Left cardiac atrium (tissue), 4 donors: Measurements from ENCODE around the gene MUC4. TPM values are rescaled to one million over a fixed set of nuclear protein-coding genes. Genes with fewer than 3 reads are reported as not detected.
"Not testable (repeated sequence)": the region's sequence is repeated elsewhere in the genome, so short reads cannot be mapped to it uniquely, and the experiment has no call there.

Experiments used
- ATAC-seq, 2 donors: fragments of 200-7000 bp; cut with Tn5 transposase; one replicate each; pipeline ENCODE4 v1.9.1; 2020; ENCODE audit warnings: mild to moderate bottlenecking in 2 of 2, moderate library complexity in 2 of 2
- DNase-seq: peaks from one replicate; pipeline ENCODE4 v3.0.0-alpha.2; 2020
- intact Hi-C, 2 donors: fragments of 100-400 bp; cut with DNase I; formaldehyde crosslinking; loops; one replicate each; pipeline versions ENCODE4 v1.14.1 to v1.15.1; 2022 to 2023
- total RNA-seq, 2 donors: library from RNA; stranded (reverse); fragmentation: NEBNext Ultra II Directional; extraction: Animal tissue kit (Norgen Biotek cat#: 25700); gene quantifications; one replicate each; pipeline ENCODE4 v1.2.1, GENCODE V29; 2021
- donor health status: DM: no; HTN: yes; CAD: no.
- donor health status: DM: no; HTN: yes; CAD: no; lungs with severe emphysema.
- donor health status: DM: yes; HTN: yes; CAD: no.
- donor health status: Dilated cardiomyopathy.

Gene MUC4
- total RNA-seq, 2 donors from 2014 or later, result not detected

DNA sequence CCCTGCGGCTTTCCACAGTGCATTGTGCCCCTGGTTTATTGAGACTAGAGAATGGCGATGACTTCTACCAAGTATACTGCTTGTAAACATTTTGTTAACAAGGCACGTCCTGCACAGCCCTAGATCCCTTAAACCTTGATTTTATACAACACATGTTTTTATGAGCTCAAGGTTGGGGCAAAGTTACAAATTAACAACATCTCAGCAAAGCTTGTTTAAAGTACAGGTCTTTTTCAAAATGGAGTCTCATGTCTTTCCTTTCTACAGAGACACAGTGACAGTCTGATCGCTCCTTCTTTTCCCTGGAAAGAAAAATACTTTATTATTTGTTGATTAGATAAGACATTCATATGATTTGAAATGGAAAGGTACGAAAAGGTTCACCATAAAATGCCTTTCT, 82.9 kb downstream of the MUC4 start:
- DNase-seq, ATAC-seq: not testable (repeated sequence)
- intact Hi-C loops, result loop anchor here in 1 of 2 donors (5.0 kb wide), 1 partner anchor 111 kb away; no protein-coding TSS in a partner anchor

DNA sequence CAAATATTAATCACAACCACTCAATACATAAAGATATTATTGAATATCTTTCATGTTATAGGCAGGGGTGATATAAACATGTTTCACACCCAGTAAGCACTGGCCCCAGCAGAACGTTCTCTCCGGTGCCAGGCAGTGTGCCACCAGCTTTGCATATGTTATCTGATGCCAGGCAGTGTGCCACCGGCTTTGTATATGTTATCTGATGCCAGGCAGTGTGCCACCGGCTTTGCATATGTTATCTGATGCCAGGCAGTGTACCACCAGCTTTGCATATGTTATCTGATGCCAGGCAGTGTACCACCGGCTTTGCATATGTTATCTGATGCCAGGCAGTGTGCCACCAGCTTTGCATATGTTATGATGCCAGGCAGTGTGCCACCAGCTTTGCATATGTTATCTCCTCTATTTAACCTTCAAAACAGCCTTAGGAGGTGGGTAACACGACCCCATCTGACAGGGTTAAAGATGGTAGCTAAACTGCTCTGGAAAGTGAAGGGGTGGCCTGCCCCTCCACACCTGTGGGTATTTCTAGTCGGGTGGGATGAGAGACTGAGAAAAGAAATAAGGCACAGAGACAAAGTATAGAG, 84.0 kb downstream of the MUC4 start:
- DNase-seq, result no peak
- ATAC-seq, result no peak
- intact Hi-C loops, result loop anchor here in 1 of 2 donors (5.0 kb wide), 1 partner anchor 110 kb away; no protein-coding TSS in a partner anchor

DNA sequence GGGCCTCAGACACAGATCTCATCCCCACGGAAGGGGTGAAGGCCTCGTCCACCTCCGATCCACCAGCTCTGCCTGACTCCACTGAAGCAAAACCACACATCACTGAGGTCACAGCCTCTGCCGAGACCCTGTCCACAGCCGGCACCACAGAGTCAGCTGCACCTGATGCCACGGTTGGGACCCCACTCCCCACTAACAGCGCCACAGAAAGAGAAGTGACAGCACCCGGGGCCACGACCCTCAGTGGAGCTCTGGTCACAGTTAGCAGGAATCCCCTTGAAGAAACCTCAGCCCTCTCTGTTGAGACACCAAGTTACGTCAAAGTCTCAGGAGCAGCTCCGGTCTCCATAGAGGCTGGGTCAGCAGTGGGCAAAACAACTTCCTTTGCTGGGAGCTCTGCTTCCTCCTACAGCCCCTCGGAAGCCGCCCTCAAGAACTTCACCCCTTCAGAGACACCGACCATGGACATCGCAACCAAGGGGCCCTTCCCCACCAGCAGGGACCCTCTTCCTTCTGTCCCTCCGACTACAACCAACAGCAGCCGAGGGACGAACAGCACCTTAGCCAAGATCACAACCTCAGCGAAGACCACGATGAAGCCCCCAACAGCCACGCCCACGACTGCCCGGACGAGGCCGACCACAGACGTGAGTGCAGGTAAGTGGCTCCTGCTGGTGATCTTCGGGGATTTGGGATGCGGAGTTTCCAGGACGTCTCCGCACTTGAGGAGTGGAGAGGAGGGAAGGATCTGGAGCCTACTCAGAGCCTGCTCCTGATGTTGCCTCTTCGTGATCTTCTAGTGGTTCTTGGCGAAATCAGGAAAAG, 85.6 kb downstream of the MUC4 start:
- not testable (repeated sequence) for ATAC-seq, DNase-seq
- intact Hi-C loops, result loop anchor here in 1 of 2 donors (5.0 kb wide), 1 partner anchor 109 kb away; no protein-coding TSS in a partner anchor

DNA sequence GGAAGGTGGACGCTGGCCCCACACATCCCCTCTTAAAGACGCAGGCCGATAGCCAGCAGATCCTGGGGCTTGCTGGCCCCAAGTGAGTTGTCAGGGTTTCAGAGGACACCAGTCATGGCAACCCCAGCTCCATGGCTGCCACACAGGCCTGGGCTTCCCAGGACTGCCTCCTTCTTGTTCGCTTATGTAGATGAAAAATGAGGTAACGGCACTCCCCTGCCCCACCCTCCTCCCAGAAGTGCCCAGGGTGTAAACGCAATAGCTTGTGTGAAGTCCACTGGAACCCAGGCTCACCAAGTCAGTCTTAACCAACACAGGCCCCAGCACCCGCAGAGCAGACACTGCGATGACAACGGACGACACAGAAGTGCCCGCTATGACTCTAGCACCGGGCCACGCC, 87.4 kb downstream of the MUC4 start:
- DNase-seq, intact Hi-C loops, ATAC-seq: not testable (repeated sequence)

- DNase-seq, intact Hi-C loops, ATAC-seq: not testable (repeated sequence)
Measured at GRCh38 chr3:195722996-195723345, 88.8 kb downstream of the MUC4 start.

DNA sequence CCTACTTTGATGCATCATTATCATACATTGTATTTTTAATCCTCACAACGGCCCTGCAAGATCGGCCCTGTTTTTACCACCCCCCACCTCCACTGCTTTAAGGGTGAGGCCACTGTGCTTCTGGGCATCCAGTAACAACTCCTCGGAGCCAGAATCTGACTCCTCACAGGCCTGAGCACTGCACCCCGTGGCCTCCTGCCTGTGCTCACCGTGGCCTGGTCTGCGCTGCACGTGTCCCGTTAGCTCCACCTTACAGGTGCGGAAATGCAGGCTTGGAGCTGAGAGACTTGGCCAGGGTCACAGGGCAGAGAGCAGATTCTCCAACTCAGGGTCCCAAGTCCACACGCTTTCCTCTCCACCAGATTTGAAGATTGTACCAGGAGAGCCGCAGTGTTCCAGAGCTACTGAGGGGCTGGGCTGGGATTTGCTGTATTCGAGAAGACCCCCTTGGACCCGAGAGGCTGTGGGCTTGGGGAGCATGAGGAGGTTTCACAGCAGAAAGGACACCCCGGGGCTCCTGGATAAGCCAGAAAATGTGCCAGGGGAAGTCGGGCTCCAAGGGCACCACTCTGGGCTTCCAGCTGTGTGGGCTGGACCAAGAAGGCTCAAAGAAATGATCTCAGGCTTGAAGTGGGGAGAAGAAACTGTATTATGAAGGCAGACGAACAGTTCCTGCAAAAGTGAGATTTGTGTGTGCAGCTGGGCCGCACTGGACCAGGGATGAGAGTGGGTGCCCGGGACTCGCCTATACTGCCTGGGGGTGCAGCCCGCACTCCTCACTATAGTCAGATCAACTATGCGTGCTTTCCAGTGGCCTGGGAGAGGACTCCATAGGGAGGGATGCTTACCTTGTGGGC, 89.4 kb downstream of the MUC4 start:
- DNase-seq, intact Hi-C loops: not testable (repeated sequence)
- peak in 1 of 2 donors; percentile 32 for ATAC-seq

- ATAC-seq, result peak in 1 of 2 donors; percentile 18
- DNase-seq, intact Hi-C loops: not testable (repeated sequence)
Measured at GRCh38 chr3:195720831-195721506, 90.8 kb downstream of the MUC4 start, which contains the start of gene MUC20. MUC20 (plus strand) TSS chr3:195720978; CDS start chr3:195721008, 30 bp downstream.

DNA sequence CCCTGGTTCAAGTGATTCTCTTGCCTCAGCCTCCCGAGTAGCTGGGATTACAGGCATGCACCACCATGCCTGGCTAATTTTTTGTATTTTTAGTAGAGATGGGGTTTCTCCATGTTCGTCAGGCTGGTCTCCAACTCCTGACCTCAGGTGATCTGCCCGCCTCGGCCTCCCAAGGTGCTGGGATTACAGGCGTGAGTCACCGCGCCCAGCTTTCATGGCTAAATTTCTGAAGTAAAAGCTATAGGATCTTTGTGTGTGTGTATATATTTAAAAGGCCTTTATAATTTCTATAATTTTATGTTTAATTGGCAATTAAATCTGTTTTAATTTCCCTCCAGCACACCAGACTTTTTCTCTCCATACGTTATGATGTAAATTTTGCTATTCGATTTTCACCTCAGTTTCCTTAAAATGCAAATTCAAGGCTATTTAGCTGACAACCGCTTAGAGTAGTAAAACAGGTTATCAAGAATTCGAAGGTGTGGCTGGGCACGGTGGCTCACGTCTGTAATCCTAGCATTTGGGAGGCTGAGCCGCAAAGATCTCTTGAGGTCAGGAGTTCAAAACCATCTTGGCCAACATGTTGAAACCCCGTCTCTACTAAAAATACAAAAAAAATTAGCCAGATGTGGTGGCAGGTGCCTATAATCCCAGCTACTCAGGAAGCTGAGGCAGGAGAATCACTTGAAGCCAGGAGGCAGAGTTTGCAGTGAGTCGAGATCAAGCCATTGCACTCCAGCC, 92.0 kb downstream of the MUC4 start:
- DNase-seq, ATAC-seq, intact Hi-C loops: not testable (repeated sequence)

DNA sequence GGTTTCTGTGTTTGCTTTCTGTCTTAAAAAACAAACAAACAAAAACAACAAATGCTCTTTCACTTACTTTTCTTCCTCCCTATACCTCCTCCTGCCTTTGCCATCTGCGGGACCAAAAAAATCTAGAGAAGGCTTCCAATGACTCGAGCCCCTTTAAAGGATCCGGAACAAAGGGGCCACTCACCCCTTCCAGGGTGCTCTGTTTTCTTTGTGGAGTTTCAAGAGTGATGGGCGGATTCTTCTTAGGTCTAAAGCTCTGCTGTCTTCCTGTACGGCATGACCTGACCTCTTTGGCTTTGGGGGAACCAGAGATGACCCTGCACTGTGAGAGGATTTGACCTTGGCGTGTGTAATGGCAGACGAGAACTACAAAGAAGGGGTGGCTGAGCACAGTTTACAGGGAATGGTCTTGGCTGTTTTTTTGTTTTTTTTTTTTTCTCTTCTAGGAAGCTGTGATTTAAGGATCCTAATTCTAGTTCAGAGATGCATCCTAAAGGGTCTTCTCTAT, 93.2 kb downstream of the MUC4 start:
- ATAC-seq, result no peak
- intact Hi-C loops, result no loop called here
- no peak for DNase-seq

GRCh38 chr3:195717852-195718476, 93.8 kb downstream of the MUC4 start:
- no peak for ATAC-seq
- no peak for DNase-seq
- intact Hi-C loops, result no loop called here

- DNase-seq (no peak), ATAC-seq (no peak)
- intact Hi-C loops, result no loop called here
Measured at GRCh38 chr3:195717416-195717815, 94.3 kb downstream of the MUC4 start.

DNA sequence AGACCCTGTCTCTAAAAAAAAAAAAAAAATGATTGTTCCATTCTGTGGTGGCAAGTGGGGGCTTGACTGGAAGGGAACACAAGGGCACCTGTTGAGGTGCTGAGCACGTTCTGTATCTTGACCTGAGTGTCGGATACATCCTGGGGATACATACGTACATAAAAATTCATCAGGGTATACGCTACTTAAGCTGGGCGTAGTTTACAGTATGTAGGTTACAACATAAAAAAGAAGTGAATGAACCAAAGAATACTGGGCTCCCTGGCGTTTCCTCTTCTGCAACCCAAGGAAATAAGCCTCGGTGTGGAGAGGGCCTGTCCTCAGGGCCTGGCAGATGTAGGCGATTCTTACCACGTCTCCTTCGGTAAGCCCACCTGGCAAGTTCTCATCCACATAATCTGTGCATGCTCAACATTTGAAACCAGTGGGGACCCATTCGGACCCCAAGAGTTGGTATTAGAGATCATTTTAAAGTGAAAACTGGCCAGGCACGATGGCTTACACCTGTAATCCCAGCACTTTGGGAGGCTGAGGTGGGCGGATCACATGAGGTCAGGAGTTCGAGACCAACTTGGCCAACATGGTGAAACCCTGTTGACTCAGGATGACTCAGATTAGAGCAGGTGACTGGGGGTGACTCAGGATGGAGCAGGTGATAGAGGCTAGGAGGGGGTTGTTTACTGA, 96.0 kb downstream of the MUC4 start:
- ATAC-seq (peak in 1 of 2 donors; percentile 47), DNase-seq (no peak)
- intact Hi-C loops, result no loop called here

DNA sequence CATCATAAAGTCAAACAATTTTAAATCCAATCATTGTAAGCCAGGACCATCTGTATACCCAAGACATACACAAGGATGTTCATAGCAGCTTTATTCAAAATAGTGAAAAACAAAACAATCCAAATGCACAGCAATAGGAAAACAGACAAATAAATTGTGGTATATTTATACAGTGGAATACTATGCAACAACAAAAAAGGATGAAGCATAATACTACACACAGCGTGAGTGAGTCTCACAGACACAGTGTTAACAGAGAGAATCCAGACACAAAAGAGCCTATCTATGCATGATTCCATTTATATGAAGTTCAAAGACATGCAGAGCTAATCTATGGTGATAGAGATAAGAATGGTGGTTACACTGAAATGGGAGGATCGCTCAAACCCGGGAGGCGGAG, 96.6 kb downstream of the MUC4 start:
- ATAC-seq, result no peak
- no peak for DNase-seq
- intact Hi-C loops, result no loop called here

DNA sequence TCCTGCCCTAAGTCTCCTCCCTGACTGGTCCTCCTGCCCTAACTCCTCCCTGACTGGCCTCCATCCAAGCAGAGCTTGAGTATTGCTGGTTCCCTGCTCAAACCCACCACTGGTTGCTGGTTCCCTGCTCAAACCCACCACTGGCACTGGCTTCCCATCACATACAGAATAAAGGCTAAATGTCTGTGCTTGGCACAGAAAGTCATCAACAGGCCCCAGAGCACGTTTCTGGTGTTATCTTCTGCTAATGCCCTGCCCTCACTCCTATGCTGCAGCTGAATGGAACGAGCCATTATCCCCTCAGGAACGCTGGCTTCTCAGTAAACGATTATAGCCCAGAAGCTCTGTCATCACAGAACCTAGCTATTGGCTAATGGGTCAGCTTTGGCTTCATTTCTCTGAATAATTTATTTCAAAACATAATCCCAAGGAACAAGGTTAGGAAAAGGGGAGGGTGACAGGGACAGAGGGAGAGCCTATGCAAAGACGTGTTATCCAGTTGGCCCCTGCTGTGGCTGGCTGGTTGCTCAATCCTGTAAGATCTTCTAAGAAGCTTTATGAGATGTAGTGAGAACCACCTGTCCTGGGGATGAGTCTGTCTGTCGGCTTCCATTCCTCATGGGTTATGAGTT, 97.2 kb downstream of the MUC4 start:
- intact Hi-C loops, result no loop called here
- DNase-seq (no peak), ATAC-seq (peak in 1 of 2 donors; percentile 81)

DNA sequence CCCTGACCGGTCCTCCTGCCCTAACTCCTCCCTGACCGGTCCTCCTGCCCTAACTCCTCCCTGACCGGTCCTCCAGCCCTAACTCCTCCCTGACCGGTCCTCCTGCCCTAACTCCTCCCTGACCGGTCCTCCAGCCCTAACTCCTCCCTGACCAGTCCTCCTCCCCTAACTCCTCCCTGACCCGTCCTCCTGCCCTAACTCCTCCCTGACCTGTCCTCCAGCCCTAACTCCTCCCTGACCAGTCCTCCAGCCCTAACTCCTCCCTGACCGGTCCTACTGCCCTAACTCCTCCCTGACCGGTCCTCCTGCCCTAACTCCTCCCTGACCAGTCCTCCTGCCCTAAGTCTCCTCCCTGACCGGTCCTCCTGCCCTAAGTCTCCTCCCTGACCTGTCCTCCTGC, 98.6 kb downstream of the MUC4 start:
- DNase-seq, ATAC-seq, intact Hi-C loops: not testable (repeated sequence)

GRCh38 chr3:195712535-195712910, 99.2 kb downstream of the MUC4 start:
- intact Hi-C loops, DNase-seq: not testable (repeated sequence)

More at GRCh38 chr3:195712535-195712910, 99.2 kb downstream of the MUC4 start:
- not testable (repeated sequence) for ATAC-seq
